HG03442 (cell line): ENCODE results near the gene SOX5.

Source experiments
- ATAC-seq: cut with Tn5 transposase; IDR thresholded peaks from one replicate; pipeline ENCODE4 v1.9.1; 2021; ENCODE audit warnings: mild to moderate bottlenecking, moderate library complexity; ENCODE audit not compliant: unreplicated experiment

The SOX5 gene

DNA sequence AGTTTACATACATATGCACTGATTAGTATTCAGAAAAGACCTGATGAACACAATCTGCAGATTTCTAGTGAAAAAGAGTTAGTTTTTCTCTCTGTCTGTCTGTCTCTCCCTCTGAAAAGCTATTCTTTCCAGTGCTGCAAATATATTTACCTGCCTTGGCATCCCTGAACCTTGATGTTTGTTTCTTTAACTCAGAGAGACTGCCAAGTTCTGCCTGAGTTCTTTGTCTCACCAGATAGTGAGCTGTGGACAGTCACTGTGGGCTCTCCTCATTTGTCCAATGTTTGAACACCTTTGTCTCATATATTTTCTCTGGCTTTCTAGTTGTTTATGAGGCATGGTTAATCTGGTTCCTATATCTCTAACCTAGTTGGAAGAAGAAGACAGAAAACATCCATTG, 250.4 kb downstream of the SOX5 start:
- no peak for ATAC-seq

DNA sequence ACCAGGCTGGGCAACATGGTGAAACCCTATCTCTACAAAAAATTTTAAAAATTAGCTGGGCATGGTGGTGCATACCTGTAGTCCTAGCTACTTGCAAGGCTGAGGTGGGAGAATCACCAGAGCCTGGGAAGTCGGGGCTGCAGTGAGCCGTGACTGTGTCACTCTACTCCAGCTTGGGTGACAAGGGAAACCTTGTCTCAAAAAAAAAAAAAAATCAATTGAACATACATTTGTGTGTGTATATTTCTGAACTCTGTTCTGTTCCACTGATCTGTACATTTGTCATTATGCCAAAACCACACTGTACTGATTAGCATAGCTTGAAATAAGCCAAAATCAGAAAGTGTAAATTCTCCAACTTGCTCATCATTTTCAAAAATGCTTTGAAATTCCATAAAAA, 254.6 kb downstream of the SOX5 start:
- ATAC-seq, result no peak

DNA sequence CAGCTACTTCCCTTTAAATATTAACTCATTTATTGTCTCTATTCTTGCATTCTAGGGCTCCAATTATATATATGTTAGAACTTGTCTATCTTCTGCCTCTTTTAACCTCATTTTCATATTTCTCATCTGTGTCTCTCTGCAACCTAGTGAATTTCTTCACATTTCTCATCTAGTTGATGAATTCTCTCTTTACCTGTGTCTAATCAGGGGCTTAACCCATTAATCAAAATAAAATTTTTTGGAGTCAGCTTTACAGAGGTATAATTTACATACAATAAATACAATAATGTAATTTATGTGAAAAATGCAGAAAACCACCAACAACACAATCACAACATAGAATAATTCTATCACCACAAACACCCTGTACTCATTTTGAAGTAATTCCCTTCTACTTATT, 255.2 kb downstream of the SOX5 start:
- no peak for ATAC-seq

DNA sequence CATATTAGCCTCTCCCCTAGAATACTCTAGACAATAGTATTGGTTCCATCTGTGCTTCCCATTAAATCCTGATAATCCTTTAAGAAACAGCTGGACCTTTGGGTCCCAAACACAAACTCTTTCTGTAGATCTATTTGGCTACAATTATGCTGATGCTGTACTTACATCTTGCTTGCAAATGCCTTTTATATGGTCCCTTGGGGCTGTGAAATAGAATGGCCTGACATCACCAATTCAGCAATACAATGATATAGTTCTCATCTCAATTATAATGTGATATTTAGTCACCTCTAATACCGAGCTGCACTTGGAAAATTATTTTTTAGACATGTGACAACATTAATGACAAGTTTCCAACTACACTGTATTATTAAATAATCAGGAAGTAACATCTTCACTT, 261.5 kb downstream of the SOX5 start:
- no peak for ATAC-seq

DNA sequence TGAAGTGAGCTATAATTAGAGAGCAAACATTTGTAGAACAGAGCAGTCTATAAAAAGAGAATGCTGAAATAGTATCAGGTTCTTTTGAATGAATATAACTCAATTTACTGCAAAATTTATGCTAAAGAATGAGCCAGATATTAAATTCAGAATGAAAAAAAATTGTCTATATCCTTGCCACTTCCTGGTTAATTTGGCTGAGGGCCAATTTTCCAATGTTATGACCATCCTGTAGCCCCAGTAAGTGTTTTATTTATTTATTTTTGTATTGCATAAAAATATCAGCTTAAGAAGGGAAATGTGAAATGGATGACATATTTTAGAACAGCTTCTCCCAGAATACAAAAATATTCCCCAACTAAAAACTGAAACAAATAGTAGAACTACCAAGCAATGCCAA, 263.4 kb downstream of the SOX5 start:
- no peak for ATAC-seq

DNA sequence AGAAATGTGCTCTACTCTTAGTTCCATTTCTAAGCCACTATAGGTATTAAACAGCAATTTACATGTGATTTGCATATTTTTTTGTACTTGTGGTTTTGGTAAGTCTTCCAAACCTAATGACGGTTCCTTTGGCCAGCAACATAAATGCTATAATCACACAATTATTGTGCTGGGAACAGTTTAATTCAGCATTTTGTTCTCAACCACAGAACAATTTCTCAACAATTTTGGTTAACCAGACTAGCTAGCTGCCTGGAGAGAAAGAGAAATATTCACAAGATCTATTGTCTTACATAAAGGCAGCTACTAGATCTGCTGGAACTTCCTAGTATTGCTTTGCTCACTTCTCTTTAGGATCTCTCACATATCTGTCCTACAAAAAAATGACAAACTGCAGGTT, 265.3 kb downstream of the SOX5 start:
- ATAC-seq, result no peak

DNA sequence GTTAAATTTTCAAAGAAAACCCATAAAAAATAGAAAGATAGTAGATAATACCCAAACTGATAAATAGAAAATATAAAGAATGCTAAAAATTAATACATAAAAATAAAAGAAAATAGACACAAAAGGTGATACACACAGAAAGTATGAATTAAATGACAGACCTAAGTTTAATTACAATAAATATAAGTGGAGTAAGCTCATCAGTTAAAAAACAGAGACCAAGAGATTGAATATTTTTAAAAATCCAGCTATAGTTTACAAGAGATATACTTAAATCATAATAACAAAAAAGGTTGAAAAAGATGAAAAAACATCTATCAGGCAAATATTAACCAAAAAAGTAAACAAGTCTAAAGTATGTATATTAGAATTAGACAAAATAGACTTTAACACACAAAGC, 268.2 kb downstream of the SOX5 start:
- ATAC-seq, result no peak

DNA sequence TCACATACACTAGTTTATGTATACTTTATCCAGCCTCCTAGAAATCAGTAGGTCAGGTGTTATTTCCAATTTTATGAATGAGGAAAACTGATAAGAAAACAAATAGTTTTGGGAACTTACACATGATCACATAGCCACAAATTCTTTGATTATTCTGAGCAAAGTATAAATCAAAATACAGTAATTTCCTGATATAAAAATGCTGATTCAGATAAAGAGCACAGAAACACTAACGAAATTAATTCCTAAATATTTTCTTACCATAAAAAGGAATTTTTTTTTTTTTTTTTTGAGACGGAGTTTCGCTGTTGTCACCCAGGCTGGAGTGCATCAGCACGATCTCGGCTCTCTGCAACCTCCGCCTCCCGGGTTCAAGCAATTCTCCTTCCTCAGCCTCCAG, 275.4 kb downstream of the SOX5 start:
- no peak for ATAC-seq

DNA sequence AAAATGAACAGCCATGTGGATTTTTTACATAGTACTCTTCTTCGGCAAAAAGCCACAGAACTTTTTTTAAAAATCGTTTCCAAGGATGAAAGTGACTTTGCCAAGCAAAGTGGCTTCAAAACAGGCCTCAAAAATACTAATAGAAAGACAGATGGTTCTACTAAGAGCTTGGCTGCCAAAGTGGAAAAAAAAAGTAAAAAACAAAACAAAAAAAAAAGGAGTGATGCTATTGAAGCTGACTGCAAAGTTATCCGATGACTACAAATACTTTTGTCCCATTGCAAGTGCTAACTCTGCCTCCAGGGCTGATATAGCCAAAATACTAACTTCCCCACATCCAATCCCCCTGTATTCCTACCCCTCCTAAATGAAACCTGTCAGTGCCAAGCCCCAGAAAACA, 277.6 kb downstream of the SOX5 start:
- ATAC-seq, result no peak

DNA sequence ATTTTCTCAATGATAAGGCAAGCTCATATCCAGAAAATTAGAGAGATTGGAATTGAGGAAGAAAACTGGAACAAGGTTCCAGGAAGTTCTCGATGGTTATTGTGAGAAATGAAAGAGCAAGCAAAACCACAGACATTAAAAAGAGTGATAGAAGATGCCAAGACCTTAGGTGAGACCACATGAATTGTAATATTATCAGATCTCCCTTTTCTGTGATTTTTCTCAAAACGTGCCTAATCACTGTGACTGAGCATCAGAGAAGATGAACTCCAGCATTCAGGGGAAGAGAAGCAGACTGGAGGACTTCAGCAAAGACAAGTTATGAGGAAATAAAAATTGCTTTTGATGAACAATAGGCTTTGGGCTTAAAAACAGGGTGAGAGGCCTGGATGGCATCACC, 278.8 kb downstream of the SOX5 start:
- no peak for ATAC-seq

DNA sequence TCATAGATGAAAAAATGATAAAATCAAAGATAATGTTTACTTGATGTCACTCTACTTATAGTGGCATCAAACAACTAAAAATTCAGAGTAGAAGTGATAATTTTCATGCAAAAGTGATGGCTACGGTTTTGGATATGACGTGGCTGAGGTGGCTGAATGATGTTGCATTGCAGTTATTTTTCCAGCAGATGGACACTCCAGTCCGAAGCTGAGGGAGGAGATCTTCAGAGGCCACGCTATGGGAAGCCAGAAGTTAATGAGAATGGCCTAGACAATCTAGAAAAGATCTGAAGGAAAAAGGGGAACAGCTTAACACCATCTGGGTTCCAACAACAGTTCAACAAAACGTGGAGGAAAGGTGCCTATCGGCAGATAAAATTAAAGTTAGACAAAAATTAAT, 279.8 kb downstream of the SOX5 start:
- no peak for ATAC-seq

DNA sequence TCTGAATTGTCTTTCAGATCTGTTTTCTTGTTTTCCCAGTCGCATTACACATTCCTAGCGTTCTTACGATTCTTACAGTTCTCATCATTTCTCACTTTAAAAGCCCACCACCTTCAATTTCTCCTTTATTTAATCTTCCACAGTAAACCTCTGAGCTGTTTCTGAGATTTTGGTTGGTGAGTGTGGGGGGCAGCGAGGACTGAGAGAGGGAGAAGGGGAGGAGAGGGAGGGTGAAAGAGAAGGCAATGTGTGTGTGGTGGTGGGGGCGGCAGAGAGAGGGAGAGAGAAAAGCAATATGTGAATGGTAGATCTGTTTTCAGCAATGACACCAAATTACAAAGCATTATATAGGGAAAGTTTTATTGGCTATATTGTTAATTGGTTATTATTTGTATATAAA, 282.6 kb downstream of the SOX5 start:
- ATAC-seq, result no peak

DNA sequence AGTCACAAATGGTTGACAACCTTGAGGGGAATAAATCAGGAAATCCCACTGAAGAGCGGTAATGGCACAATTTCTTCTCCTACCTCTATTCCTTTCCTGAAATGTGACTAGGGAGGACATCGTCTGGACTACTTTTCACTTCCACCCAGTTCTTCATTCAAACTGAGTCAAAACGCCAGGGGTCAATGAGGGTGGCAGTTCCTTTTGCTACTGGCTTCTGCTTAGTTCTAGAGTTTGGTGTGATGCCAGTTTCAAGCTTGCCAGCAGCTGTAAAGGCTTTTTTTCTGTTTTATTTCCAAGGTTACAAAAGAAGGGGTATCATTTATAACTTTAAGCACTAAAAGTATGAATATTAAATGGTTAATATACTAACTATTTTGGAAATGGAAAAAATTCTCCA, 286.5 kb downstream of the SOX5 start:
- no peak for ATAC-seq

DNA sequence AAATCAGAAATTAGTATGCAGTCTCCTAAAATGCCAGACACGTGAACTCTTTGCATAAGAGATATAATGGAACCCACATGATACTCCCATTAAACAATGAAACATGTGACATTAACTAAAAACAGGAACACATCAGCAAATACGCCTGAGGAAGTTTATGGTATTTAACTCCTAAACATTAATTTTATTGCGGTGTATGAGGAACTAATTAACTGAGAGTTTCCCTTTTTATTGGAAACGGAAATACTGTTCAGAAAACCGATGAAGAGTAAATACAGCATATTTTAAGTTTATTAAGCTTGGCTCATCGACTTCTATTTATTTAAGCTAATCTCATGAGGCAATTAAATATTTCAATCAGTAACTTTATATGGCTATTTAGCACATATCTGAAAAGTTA, 290.3 kb downstream of the SOX5 start:
- no peak for ATAC-seq

DNA sequence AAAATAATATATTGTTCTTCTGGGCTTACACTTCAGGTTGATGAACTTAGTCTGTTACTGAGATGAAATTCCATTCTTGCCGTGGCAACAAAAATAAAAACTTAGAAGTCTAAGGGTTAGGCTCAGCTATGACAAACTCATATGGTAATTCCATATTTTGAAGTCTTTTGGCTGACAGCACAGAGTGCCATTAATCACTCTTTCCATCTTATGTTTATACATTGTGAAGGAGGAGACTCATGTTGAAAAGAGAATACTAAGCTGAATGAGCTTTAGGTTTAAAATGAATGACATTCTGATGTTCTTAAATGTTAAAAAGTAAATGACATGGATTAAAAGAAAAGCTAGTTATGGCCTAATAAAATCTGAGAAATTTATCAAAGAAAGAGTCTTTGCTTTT, 291.9 kb downstream of the SOX5 start:
- no peak for ATAC-seq

DNA sequence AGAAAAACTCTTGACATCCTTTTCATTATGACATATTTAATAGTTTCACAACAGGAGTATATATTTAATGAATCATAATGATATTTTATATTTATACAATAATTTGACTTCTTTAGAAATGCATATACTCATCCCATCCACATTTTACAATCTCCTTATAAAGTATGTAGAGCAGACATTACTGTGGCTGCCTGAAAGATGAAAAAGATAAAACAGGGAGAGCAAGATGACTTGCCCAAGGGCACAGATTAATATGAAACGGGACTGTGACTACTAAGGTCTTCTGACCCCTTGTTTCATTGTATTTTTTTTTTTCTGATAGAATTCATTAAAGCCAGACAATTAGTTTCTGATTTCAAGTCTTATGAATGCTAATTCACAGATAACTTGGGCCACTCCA, 293.6 kb downstream of the SOX5 start:
- ATAC-seq, result no peak

DNA sequence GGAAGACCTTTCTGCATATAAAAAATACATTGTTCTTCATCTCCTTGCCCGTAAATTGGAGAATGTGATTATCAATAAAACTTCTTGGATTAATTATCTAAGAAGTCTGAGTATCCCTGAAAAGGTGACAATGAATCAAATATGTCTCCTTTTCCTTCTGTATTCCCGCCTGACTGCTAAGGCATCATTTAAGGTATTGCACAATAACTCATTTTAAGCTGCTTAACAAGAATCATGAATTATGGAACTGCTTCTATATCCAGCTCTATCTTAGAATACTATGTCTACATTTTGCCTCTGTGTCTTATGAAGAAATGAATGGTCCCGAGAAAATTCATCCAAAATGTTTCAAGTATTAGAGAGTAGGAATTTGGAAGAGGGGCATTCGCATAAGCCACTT, 294.4 kb downstream of the SOX5 start:
- ATAC-seq, result no peak

DNA sequence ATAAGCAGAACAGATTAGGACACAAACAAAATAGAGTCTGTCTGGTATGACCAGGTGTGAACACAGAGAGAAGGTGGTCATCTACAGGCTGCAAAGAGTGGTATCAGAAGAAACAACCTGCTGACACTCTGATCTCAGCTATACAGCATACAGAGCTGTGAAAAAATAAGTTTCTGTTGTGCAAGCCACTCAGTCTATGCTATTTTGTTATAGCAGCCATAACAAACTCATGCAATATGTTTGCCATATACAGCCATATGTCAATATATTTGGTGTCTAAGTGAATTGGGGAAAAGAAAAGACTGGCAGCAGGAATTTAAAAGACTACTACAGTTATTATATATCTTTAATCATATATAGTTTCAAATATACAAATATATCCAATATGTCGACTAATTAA, 300.9 kb downstream of the SOX5 start:
- no peak for ATAC-seq

DNA sequence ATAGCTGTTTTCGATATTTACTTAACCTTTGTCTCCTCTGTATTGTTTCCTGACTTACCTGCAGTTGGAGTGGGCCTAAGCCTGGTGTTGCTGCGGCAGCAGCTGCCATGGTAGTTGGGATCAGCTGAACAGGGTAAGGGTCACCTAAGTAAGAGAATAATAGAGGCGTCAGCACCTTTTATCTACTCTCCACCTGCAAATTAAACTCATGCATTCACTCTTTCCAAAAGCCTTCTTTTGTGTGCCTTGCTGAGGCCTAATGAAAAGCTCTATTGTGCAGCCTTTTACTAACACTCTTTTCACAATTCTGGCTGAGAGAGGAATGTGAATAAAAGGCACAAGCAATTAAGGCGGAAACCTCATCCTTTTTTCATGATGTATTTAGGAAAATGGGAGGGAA, 308.7 kb downstream of the SOX5 start:
- no peak for ATAC-seq

DNA sequence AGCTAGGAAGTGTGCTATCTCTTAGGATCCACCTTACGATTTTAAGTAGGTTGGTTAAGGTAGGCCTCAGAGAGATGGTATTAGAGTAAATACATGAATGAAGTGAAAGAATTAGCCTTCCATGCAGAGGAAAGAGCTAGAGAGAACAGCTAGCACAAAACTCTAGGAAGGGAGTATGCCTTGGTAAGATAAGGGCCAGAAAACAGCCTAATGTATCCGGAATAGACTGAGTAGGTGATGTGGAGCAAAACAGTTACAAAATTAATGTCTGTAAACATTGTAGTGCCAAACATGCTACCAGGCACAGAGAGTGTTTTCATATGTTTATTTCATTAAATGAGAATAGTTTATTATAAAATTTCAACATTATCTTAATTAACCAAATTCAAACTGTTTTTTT, 315.1 kb downstream of the SOX5 start:
- ATAC-seq, result no peak

DNA sequence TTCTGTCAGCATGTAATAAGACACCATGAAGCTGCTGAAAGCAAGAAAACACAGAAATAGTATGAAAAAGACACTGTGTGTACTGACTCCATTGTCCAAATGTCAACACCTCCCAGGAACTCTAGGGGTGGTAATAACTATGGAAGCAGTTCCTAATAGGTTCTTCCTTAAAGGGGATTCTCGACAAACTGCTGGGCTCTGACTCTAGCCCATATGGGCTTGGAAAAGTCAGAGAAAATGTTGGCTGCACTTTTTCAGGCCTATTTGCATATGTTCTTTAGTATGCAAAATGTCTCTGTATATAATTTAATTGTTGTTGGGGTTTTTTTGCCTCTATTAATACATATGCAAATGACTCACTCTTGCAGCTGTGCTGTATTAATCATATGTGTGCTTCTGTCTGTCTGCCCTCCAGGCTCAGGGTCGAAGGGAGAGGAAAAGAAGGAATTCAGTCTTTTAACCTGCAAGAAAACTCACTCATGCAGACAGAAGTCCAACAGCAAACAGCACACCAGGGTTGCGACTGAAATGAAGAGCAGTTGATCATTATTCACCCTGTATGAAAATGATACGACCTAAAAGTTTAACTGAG, 317.6 kb downstream of the SOX5 start:
- ATAC-seq, result no peak

DNA sequence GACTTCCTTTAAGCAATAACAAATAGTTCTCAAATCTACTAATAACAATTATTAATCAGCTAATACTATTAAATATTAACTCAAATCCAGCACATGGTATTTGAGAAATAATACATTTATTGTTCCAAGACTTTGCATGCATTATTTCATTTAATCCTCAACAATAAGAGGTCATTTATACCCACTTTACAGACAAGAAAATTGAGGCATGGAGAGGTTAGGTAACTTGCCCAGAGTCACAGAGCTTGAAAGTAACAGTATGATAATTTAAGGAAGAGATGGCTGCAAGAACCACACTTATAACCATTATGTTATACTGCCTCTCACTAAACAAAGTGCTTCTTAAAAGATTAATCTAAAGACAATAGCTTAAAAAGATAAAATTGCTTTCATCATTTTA, 318.9 kb downstream of the SOX5 start:
- ATAC-seq, result no peak

DNA sequence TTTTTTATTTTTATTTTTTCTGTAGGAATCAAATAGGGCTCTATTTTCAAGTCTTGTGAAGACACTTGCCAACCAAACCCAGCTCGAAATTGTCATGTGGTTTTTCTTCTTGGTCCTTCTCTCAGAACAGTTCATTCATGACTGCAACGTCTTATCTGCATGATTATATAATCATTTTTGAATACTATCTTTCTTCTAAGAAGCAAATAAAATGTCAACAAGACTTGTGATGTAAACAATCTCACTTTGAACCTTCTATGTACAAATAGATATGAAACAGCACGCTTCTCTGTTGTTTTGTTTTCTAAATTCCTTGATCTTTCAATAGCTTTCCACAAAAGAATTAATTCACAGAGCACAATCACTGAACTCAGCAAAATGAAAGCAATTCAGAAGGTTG, 320.7 kb downstream of the SOX5 start:
- ATAC-seq, result no peak

DNA sequence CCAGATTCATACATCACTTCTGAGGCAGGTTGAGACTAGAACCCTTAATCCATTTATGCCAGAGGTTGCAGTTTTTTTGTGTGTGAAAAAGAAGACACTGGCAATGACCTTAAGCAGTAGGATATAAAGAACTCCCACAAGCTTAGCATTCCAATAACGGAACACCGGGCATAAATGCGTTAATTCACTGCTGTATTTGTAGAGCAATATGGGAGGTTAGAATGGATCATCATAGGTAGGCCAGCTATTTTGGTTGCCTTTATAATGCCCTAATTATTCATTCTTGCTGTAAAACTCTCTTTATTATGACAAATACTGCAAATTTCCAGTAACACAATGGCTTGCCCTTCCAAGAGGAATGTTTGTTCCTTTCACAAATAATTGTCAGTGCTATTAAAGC, 322.7 kb downstream of the SOX5 start:
- ATAC-seq, result no peak
